Erythroblast (primary cell): ENCODE results near the gene YY1AP1.

Experiments used
- GATA1 ChIP-seq: IDR thresholded peaks from 2 replicates; pipeline ENCODE4 v1.6.1; 2011; ENCODE audit warnings: low read depth, mild to moderate bottlenecking, control low read depth, low read length, moderate library complexity
- POLR2A ChIP-seq: IDR thresholded peaks from 2 replicates; pipeline ENCODE4 v1.6.1; 2011; ENCODE audit warnings: mild to moderate bottlenecking, low read length

DNA sequence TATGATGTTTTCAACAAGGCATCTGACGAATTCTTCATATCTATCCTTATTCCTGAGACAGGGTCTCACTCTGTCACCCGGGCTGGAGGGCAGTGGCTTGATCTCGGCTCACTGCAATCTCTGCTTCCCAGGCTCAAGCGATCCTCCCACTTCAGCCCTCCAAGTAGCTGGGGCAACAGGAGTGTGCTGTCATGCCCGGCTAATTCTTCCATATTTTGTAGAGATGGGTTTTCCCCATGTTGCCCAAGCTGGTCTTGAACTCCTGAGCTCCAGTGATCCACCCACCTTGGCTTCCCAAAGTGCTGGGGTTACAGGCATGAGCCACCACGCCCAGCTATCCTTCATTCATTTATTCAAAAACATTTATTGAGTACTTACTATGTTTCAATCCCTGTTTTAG lies 8.0 kb downstream of the YY1AP1 start:
- TF ChIP-seq POLR2A (no peak), GATA1 (no peak)
